Colonic mucosa (tissue), 4 donors: ENCODE data around the gene PLA2G4D. TPM values are rescaled to one million over a fixed set of nuclear protein-coding genes. Genes with fewer than 3 reads are reported as not detected.

Source experiments
- DNase-seq: peaks from one replicate; pipeline ENCODE4 v3.0.0-alpha.2; 2020
- H3K27ac ChIP-seq: fragments of 200-600 bp; one replicate; pipeline ENCODE4 v1.8.0; 2021
- H3K27me3 ChIP-seq: fragments of 200-600 bp; one replicate; pipeline ENCODE4 v1.8.0; 2021
- H3K36me3 ChIP-seq: fragments of 200-600 bp; one replicate; pipeline ENCODE4 v1.8.0; 2021
- H3K4me1 ChIP-seq: fragments of 200-600 bp; one replicate; pipeline ENCODE4 v1.8.0; 2021; ENCODE audit warnings: mild to moderate bottlenecking
- H3K4me3 ChIP-seq: fragments of 200-600 bp; one replicate; pipeline ENCODE4 v1.8.0; 2021
- H3K9ac ChIP-seq, 2 donors: one replicate each; pipeline ENCODE4 v1.7.0; 2013; ENCODE audit warnings: control low read depth in 2 of 2, low read depth in 2 of 2, low read length in 2 of 2
- H3K9me3 ChIP-seq: fragments of 200-600 bp; one replicate; pipeline ENCODE4 v1.8.0; 2021
- CTCF ChIP-seq: fragments of 200-600 bp; IDR thresholded peaks from one replicate; pipeline ENCODE4 v1.8.0; 2022; ENCODE audit warnings: antibody characterized with exemption, mild to moderate bottlenecking
- intact Hi-C: fragments of 100-400 bp; cut with DNase I; formaldehyde crosslinking; loops from one replicate; pipeline ENCODE4 v1.14.1; 2022
- total RNA-seq, 2 donors: library from RNA; stranded (reverse); fragmentation: NEBNext Ultra II Directional in 1 of 2; extraction: Animal tissue kit (Norgen Biotek cat#: 25700) in 1 of 2; gene quantifications; one replicate each; pipeline ENCODE4 v1.2.1, GENCODE V29; 2021
- donor health status: healthy.
- donor health status: DM: no; HTN: no; CAD: no.
- donor health status: DM: no; HTN: no; CAD: no.

Gene PLA2G4D
- total RNA-seq, 2 donors from 2014 or later = 0.24 to 0.27 TPM

GRCh38 chr15:42071717-42072116, 22.6 kb downstream of the PLA2G4D start:
- Histone ChIP-seq H3K27ac (no peak overlapping the region), H3K36me3 (no peaks in the 10 kb centered on the region), H3K4me1 (no peaks in the 10 kb centered on the region), H3K9ac (no peak overlapping the region), H3K4me3 (no peak overlapping the region), H3K27me3 (no peaks in the 10 kb centered on the region), H3K9me3 (no peaks in the 10 kb centered on the region)
- intact Hi-C loops = no loop called here
- DNase-seq = no peak
- no peak for TF ChIP-seq CTCF

- no peak for DNase-seq
- no peak for TF ChIP-seq CTCF
- Histone ChIP-seq H3K9me3 (no peaks in the 10 kb centered on the region), H3K27me3 (no peaks in the 10 kb centered on the region), H3K4me3 (no peak overlapping the region), H3K4me1 (no peaks in the 10 kb centered on the region), H3K36me3 (no peaks in the 10 kb centered on the region), H3K27ac (no peak overlapping the region), H3K9ac (no peak overlapping the region)
- intact Hi-C loops = no loop called here
Observed at GRCh38 chr15:42070976-42071350, 23.4 kb downstream of the PLA2G4D start.

- Histone ChIP-seq H3K27ac (no peak overlapping the region), H3K27me3 (no peaks in the 10 kb centered on the region), H3K36me3 (no peaks in the 10 kb centered on the region), H3K9me3 (no peaks in the 10 kb centered on the region), H3K4me1 (no peaks in the 10 kb centered on the region), H3K9ac (no peak overlapping the region), H3K4me3 (no peak overlapping the region)
- no peak for DNase-seq
- intact Hi-C loops = no loop called here
- no peak for TF ChIP-seq CTCF
Observed at GRCh38 chr15:42070279-42070975, 23.9 kb downstream of the PLA2G4D start.

- H3K9me3 ChIP-seq = no peaks in the 10 kb centered on the region
- H3K4me3 ChIP-seq = no peak overlapping the region
- intact Hi-C loops = loop anchor here (5.0 kb wide), 1 partner anchor 63 kb away; no protein-coding TSS in a partner anchor
- no peak for TF ChIP-seq CTCF
- H3K9ac ChIP-seq = no peak overlapping the region
- no peak overlapping the region for H3K27ac ChIP-seq
- H3K36me3 ChIP-seq = no peaks in the 10 kb centered on the region
- no peaks in the 10 kb centered on the region for H3K4me1 ChIP-seq
- no peaks in the 10 kb centered on the region for H3K27me3 ChIP-seq
- DNase-seq = no peak
Observed at GRCh38 chr15:42069496-42070278, 24.7 kb downstream of the PLA2G4D start.

GRCh38 chr15:42069025-42069424, 25.3 kb downstream of the PLA2G4D start:
- Histone ChIP-seq H3K4me3 (no peak overlapping the region), H3K9me3 (no peaks in the 10 kb centered on the region), H3K27ac (no peak overlapping the region), H3K27me3 (no peaks in the 10 kb centered on the region), H3K9ac (no peak overlapping the region), H3K36me3 (no peaks in the 10 kb centered on the region), H3K4me1 (no peaks in the 10 kb centered on the region)
- no peak for TF ChIP-seq CTCF
- intact Hi-C loops = loop anchor here (5.0 kb wide), 1 partner anchor 63 kb away; no protein-coding TSS in a partner anchor
- DNase-seq = no peak
